Ovary (tissue), 9 donors: ENCODE data around the gene SPDEF. TPM values are rescaled to one million over a fixed set of nuclear protein-coding genes. Genes with fewer than 3 reads are reported as not detected.
A peak's percentile ranks its signal among the peaks of the same experiment; 100 is the strongest.

ENCODE experiments used
- DNase-seq, 5 donors: peaks; one replicate each; pipeline ENCODE4 v3.0.0-alpha.2; 2019 to 2020
- H3K27ac ChIP-seq, 2 donors: fragments of 200-600 bp; one replicate each; pipeline versions ENCODE4 v1.5.1 to v1.8.0; 2019 to 2022
- H3K27me3 ChIP-seq: fragments of 200-600 bp; one replicate; pipeline ENCODE4 v1.8.0; 2022
- H3K36me3 ChIP-seq: fragments of 200-600 bp; sonication (generic); one replicate; pipeline ENCODE4 v1.5.1; 2019
- H3K4me1 ChIP-seq: one replicate; pipeline ENCODE4 v1.8.1; 2013; ENCODE audit warnings: mild to moderate bottlenecking, moderate library complexity; ENCODE audit not compliant: insufficient read depth
- H3K4me3 ChIP-seq: fragments of 200-600 bp; sonication (generic); one replicate; pipeline ENCODE4 v1.5.1; 2017
- H3K9me3 ChIP-seq, 2 donors: fragments of 200-600 bp in 1 of 2; sonication (generic) in 1 of 2; one replicate each; pipeline versions ENCODE4 v1.5.1 to v1.8.1; 2013 to 2019; ENCODE audit warnings: mild to moderate bottlenecking in 1 of 2, moderate library complexity in 1 of 2
- EP300 ChIP-seq: sonication (generic); formaldehyde crosslinking; IDR thresholded peaks from one replicate; pipeline ENCODE4 v1.6.1; 2017; ENCODE audit warnings: antibody characterized with exemption
- POLR2A ChIP-seq: fragments of 450-650 bp; IDR thresholded peaks from one replicate; pipeline ENCODE4 v1.6.1; 2017; ENCODE audit warnings: antibody characterized with exemption, mild to moderate bottlenecking, moderate library complexity
- WGBS, 3 donors: extraction: QIAGEN DNeasy Blood & Tissue Kit in 1 of 3; methylation state at CpG; one replicate each; pipeline versions ENCODE4 v1.1.5 to v1.1.7; 2013 to 2017; 5-methylcytosine and 5-hydroxymethylcytosine counted together
- intact Hi-C, 4 donors: fragments of 100-400 bp; cut with DNase I; formaldehyde crosslinking; loops; one replicate each; pipeline versions ENCODE4 v1.11.0 to v1.15.1; 2022 to 2023
- polyA plus RNA-seq, 2 donors: library from polyadenylated mRNA; stranded (reverse); fragments of 200-250 nt in 1 of 2; fragments of 350-450 nt in 1 of 2; fragmentation: Illumina TruSeq in 1 of 2; extraction: RNeasy Lipid Tissue Mini Kit (QIAGEN cat#74804) in 1 of 2; gene quantifications; one replicate each; pipeline ENCODE4 v1.2.3, GENCODE V29; 2013 to 2014
- total RNA-seq, 7 donors: library from RNA; depleted of rRNA in 2 of 7; stranded (reverse); fragments of >200 nt in 2 of 7; fragmentation: NEBNext Ultra II Directional in 3 of 7; extraction: Animal tissue kit (Norgen Biotek cat#: 25700) in 3 of 7; gene quantifications; one replicate each; pipeline versions ENCODE4 v1.1.0 to v1.2.4, GENCODE V29; 2016 to 2023
- TF ChIP-seq, protein P1 (sequence below), 3 donors: fragments of 450-650 bp in 2 of 3; fragments of 200-600 bp in 1 of 3; IDR thresholded peaks; one replicate each; pipeline versions ENCODE4 v1.5.1 to v1.8.0; 2016 to 2022; ENCODE audit warnings: antibody characterized with exemption in 3 of 3, mild to moderate bottlenecking in 1 of 3
- donor health status: DM: no; HTN: no; CAD: no; lungs with moderate emphysema.
- donor health status: DM: no; HTN: no; CAD: no.
- donor health status: Bipolar disorder and iron deficiency.
- donor health status: DM: yes; HTN: yes; CAD: no.
- donor health status: DM: no; HTN: no; CAD: no.
- donor health status: DM: yes; HTN: yes; CAD: no.

SPDEF gene
- total and polyA plus RNA-seq, 9 donors, result 0.11 to 1.6 (median 0.56) TPM; not detected in 3

DNA sequence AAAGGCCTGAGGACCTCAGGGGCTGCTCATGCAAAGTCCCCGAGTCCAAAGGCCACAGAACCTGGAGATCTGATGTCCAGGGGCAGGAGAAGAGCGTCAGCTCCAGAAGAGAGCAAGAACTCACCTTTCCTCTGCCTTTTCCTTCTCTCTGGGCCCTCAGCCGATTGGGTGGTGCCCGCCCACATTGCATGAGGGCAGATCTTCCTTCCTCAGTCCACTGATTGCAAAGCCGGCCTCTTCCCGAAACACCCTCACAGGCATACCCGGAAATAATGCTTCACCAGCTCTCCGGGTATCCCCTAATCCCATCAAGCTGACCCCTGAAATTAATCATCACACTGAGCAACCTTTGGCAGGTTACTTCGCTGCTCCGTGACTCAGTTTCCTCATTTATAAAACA is 33.4 kb downstream of the SPDEF start:
- Histone ChIP-seq H3K27me3 (no peaks in the 10 kb centered on the region), H3K36me3 (no peaks in the 10 kb centered on the region), H3K4me1 (no peaks in the 10 kb centered on the region), H3K4me3 (no peak overlapping the region), H3K27ac (no peak overlapping the region), H3K9me3 (no peaks in the 10 kb centered on the region)
- DNase-seq, result peak in 1 of 5 donors; percentile 17
- TF ChIP-seq POLR2A (no peak), EP300 (no peak)
- TF ChIP-seq, protein P1, sequence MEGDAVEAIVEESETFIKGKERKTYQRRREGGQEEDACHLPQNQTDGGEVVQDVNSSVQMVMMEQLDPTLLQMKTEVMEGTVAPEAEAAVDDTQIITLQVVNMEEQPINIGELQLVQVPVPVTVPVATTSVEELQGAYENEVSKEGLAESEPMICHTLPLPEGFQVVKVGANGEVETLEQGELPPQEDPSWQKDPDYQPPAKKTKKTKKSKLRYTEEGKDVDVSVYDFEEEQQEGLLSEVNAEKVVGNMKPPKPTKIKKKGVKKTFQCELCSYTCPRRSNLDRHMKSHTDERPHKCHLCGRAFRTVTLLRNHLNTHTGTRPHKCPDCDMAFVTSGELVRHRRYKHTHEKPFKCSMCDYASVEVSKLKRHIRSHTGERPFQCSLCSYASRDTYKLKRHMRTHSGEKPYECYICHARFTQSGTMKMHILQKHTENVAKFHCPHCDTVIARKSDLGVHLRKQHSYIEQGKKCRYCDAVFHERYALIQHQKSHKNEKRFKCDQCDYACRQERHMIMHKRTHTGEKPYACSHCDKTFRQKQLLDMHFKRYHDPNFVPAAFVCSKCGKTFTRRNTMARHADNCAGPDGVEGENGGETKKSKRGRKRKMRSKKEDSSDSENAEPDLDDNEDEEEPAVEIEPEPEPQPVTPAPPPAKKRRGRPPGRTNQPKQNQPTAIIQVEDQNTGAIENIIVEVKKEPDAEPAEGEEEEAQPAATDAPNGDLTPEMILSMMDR (IDR thresholded peaks at IDR 0.05), result no peak
- intact Hi-C loops, result no loop called here
- WGBS, 3 donors, result 77 to 85% (median 83%) methylated on average over 10 of the region's 10 CpGs

DNA sequence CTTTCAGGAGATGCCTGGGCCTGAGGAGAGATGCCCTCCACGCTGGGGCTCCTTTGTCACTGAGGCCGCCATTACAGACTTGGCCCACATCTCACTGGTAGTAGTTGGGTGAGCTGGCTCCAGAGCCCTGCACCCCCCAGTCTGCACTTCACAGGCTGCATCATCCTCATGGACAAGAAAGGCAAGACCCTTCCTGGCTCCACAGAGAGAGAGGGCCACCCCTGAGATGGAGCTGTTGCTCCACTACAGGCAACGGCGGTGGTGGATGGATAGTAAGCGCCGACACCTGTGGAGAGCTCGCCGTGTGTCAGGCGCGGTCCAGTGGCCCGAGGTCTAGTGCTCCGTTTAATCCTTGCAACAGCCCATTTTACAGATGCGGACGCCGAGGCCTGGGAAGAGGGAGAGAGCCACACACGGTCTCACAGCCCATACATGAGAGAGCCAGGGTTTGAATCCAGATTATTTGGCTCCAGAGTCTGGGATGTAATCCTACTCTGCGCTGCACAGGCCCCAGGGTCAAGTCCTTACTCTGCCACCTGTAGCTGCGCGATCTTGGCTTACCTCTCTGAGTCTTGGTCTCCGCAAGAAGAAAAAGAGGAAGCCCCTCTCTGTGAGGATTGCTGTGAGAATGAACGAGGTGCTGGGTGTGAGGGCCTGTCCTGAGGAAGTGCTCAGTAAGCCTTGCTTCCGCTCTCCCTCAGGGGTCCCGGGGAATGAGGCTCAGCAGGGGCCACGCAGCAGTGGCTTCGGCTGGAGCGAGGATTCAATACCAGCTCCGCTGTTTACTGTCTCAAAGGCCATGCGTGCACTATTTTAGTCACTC is 34.5 kb downstream of the SPDEF start:
- no peak overlapping the region for H3K4me3 ChIP-seq
- H3K27ac ChIP-seq, result no peak overlapping the region
- no peaks in the 10 kb centered on the region for H3K4me1 ChIP-seq
- 90 to 93% (median 91%) methylated on average over 28 of the region's 28 CpGs for WGBS, 3 donors
- peak in 1 of 5 donors; percentile 18 for DNase-seq
- TF ChIP-seq EP300, result no peak
- TF ChIP-seq, protein P1 (IDR thresholded peaks at IDR 0.05), result no peak
- TF ChIP-seq POLR2A, result no peak
- H3K27me3 ChIP-seq, result no peaks in the 10 kb centered on the region
- intact Hi-C loops, result no loop called here
- no peaks in the 10 kb centered on the region for H3K9me3 ChIP-seq
- no peaks in the 10 kb centered on the region for H3K36me3 ChIP-seq

DNA sequence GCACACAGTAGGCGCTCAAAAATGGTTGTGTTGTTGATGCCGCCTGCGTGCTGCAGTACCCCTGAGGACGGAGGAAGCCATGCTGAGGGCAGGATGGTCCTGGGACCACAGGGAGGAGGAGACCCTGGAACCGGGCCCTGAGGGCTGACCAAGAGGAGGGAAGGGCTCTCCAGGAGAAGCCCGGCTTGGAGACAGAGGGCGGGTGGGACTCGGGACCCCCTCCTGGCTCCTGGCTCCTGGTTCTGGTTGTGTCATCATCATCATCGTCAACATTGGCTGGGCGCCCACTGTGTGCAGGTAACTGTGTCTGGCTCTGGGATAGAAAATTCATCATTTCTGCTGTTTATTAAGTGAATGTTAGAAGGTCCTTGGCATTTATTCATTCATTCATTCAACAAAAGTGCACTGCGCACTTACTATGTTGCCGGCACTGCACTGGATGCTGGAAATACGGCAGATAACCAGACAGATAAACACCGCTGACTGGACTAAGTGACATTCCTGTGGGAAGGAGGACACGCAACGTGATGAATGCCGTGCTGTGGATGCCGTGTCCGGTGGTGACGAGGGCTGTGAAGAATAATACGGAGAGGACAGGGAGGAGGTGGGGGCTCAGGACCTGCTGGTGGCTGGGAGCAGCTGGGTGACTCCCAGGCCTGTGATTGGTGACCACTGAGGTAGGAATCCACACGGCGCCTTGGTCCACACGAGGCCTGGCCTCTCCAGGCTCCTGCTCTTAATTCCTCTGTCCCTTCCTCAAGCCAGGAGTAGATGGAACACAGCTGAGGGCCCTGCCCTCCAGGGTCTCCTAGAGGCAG is 35.3 kb downstream of the SPDEF start:
- Histone ChIP-seq H3K9me3 (no peaks in the 10 kb centered on the region), H3K4me3 (no peak overlapping the region), H3K36me3 (no peaks in the 10 kb centered on the region), H3K27me3 (no peaks in the 10 kb centered on the region), H3K4me1 (no peaks in the 10 kb centered on the region), H3K27ac (no peak overlapping the region)
- TF ChIP-seq, protein P1 (IDR thresholded peaks at IDR 0.05), result no peak
- TF ChIP-seq POLR2A, result no peak
- TF ChIP-seq EP300, result no peak
- intact Hi-C loops, result no loop called here
- WGBS, 3 donors, result 83 to 86% (median 86%) methylated on average over 24 of the region's 24 CpGs
- peak in 1 of 5 donors; percentile 34 for DNase-seq

DNA sequence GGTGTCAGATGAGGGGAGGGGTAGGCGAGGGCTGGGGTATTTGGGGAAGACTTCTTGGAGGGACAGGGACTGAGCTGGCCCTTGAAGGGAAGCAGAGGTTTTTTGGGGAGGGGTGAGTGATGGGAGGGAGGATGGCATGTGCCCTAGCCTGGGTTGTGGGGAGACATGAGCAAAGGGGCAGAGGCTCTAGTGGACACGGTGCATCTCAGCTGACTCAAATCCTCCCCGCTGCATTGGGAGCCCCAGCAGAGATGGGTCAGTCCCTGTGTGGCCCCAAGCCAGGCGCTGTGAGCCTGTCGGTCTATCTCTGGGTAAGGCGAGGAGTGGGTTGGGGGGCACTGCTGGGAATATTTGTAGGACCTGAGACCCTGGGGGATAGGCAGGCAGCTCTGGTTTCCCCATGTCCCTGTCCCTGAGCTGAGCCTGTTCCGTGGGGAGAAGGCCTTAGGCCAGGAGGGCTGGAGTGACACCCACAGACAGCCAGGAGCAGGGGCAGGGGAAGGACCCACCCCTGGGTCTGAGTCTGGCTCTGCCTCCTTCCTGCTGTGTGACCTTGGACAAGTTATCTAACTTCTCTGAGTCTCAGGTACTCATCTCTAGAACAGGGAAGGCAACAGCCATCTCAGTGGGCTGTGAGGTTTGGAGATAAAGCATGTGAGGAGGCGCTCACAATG is 36.0 kb downstream of the SPDEF start:
- WGBS, 3 donors, result 83 to 94% (median 89%) methylated on average over 8 of the region's 8 CpGs
- H3K4me1 ChIP-seq, result no peaks in the 10 kb centered on the region
- H3K36me3 ChIP-seq, result no peaks in the 10 kb centered on the region
- H3K27me3 ChIP-seq, result no peaks in the 10 kb centered on the region
- no peaks in the 10 kb centered on the region for H3K9me3 ChIP-seq
- intact Hi-C loops, result no loop called here
- DNase-seq, result peak in 1 of 5 donors; percentile 25
- TF ChIP-seq EP300 (no peak), POLR2A (no peak)
- TF ChIP-seq, protein P1 (IDR thresholded peaks at IDR 0.05), result no peak
- H3K4me3 ChIP-seq, result no peak overlapping the region
- no peak overlapping the region for H3K27ac ChIP-seq
